GM12878 (cell line): ENCODE data around the gene LTN1. TPM values are rescaled to one million over a fixed set of nuclear protein-coding genes. Genes with fewer than 3 reads are reported as not detected.

Source experiments
- ATF7 ChIP-seq: fragments of 450-650 bp; IDR thresholded peaks from 2 replicates; pipeline ENCODE4 v1.6.1; 2016; ENCODE audit warnings: low read depth, mild to moderate bottlenecking
- CBX3 ChIP-seq: fragments of 200-600 bp; sonication (generic); IDR thresholded peaks from 2 replicates; pipeline ENCODE4 v1.6.1; 2016; ENCODE audit warnings: low read depth, borderline replicate concordance
- E2F4 ChIP-seq: IDR thresholded peaks from 2 replicates; pipeline ENCODE4 v1.6.1; 2012; ENCODE audit warnings: low read depth, low read length, improper control_type of control experiment
- EP300 ChIP-seq, 2 experiments: fragments of 150-350 bp in 1 of 2; IDR thresholded peaks; 2 replicates each; pipeline ENCODE4 v1.6.1; 2011 to 2012; ENCODE audit warnings: low read depth in 2 of 2, low read length in 2 of 2, borderline replicate concordance in 1 of 2, improper control_type of control experiment in 1 of 2, inconsistent platforms in 1 of 2; ENCODE audit not compliant: control insufficient read depth in 1 of 2
- HDAC6 ChIP-seq: fragments of 200-600 bp; sonication (generic); IDR thresholded peaks from one replicate; pipeline ENCODE4 v1.8.0; 2017; ENCODE audit warnings: antibody characterized with exemption; ENCODE audit not compliant: unreplicated experiment
- KDM1A ChIP-seq: fragments of 200-600 bp; sonication (generic); IDR thresholded peaks from 2 replicates; pipeline ENCODE4 v1.6.1; 2016; ENCODE audit warnings: borderline replicate concordance
- MTA3 ChIP-seq: IDR thresholded peaks from 2 replicates; pipeline ENCODE4 v1.6.1; 2012; ENCODE audit warnings: low read length, inconsistent platforms, borderline replicate concordance
- POU2F2 ChIP-seq: IDR thresholded peaks from 3 replicates; pipeline ENCODE4 v1.6.1; 2011; ENCODE audit warnings: low read depth, mild to moderate bottlenecking, low read length, borderline replicate concordance
- ZBTB11 ChIP-seq: fragments of 450-650 bp; formaldehyde crosslinking; IDR thresholded peaks from 2 replicates; pipeline ENCODE4 v1.5.0; 2022; ENCODE audit warnings: mild to moderate bottlenecking, missing genetic modification characterization
- polyA plus RNA-seq, 11 experiments: library from polyadenylated mRNA; depleted of rRNA in 4 of 11; unstranded in 6 of 11; stranded (reverse) in 5 of 11; fragments of >200 nt; fragmentation: Nextera tagmentation in 4 of 11; fragmentation: Illumina TruSeq in 1 of 11; extraction: Ambion mirVana in 4 of 11; extraction: Trizol in 1 of 11; gene quantifications; 1 replicate in 1 of 11; 2 replicates in 10 of 11; pipeline versions ENCODE4 v1.2.1 to v1.2.3, GENCODE V29; 2011 to 2016; ENCODE audit warnings: inconsistent platforms in 2 of 11, missing spikeins in 2 of 11, low read depth in 1 of 11
- total RNA-seq, 4 experiments: library from RNA; depleted of rRNA in 3 of 4; stranded (reverse); fragments of >200 nt in 3 of 4; fragmentation: Illumina TruSeq in 1 of 4; extraction: Trizol in 1 of 4; gene quantifications; 2 replicates each; pipeline versions ENCODE4 v1.2.1 to v1.2.3, GENCODE V29; 2013 to 2021

LTN1 gene
- total and polyA plus RNA-seq, 10 of the 15 experiments (the other 5 are each of a cell fraction or from before 2014, with no cell fraction given), result 3.5 to 17.3 (median 12.3) TPM

- TF ChIP-seq ZBTB11 (CRISPR knock-in tag) (no peak), CBX3 (no peak), ATF7 (no peak), KDM1A (no peak), POU2F2 (no peak), HDAC6 (no peak), EP300 (IDR thresholded peaks at IDR 0.05; ENCODE audit: borderline replicate concordance in 1 of 2, control insufficient read depth in 1 of 2, low read depth in 2 of 2, low read length in 2 of 2) (no peak), MTA3 (no peak), E2F4 (no peak)
- TF ChIP-seq, all 136 proteins: peak for 0
These were observed 79.6 kb downstream of the LTN1 start (continued) for GRCh38 chr21:28913071-28913470.
